Measurements from ENCODE around the gene DCPS.
"Not testable (repeated sequence)": the region's sequence is repeated elsewhere in the genome, so short reads cannot be mapped to it uniquely, and the experiment has no call there.

The DCPS gene

DNA sequence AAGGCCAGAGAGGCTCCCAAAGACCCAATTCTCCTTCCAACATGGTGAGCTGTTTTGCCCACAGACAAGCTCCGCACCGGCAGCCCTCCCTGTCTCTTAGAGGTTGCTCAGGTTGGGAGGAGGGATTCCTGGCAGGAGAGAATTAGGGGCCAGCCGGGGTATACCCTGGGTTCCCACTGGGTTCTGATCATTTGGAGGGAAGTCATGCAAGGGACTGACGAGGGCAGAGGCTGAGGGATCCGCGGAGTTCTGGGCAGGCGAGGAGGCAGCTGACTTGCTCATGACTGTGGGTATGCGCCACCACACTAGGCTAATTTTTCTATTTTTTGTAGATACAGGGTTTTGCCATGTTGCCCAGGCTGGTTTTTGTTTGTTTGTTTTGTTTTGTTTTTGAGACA, 56.2 kb downstream of the DCPS start:
- no peak for FAIRE-seq
- TF ChIP-seq SPI1 (IDR thresholded peaks at IDR 0.05; ENCODE audit: low read depth, low read length) (no peak), POLR2AphosphoS5 (IDR thresholded peaks at IDR 0.05; ENCODE audit: low read depth, low read length) (no peak), POLR2A (IDR thresholded peaks at IDR 0.05; ENCODE audit: low read depth, low read length) (no peak)
- no peak for DNase-seq (ENCODE audit: insufficient read length, low spot score)

DNA sequence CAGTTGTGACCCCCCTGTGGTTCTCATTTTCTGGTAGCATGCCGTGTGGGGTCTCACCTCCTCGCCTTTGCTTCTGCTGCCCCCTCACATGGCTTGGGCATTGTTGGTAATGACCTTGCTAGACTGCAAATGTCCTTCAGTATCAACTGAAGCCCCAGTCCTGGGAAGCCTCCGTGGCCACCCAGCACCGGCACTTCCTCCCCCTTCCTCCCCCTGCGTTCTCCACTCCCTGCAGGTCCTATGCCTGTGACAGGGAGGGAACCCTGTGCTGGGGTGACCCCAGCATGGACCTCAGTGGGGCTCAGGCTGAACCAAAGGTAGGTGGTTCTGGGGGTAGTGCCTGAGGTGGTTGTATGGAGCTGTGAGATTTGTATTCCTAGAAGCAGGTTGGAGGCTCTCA, 57.5 kb downstream of the DCPS start:
- DNase-seq (ENCODE audit: insufficient read length, low spot score) = no peak
- FAIRE-seq = no peak
- TF ChIP-seq POLR2AphosphoS5 (IDR thresholded peaks at IDR 0.05; ENCODE audit: low read depth, low read length) = no peak
- TF ChIP-seq TAF1 (IDR thresholded peaks at IDR 0.05; ENCODE audit: low read depth, low read length) = no peak
- TF ChIP-seq SPI1 (IDR thresholded peaks at IDR 0.05; ENCODE audit: low read depth, low read length) = no peak
- TF ChIP-seq POLR2A (IDR thresholded peaks at IDR 0.05; ENCODE audit: low read depth, low read length) = no peak
- no peak for TF ChIP-seq PAX5 (IDR thresholded peaks at IDR 0.05; ENCODE audit: insufficient read depth, low read length, severe bottlenecking)
- TF ChIP-seq POU2F2 (IDR thresholded peaks at IDR 0.05; ENCODE audit: low read depth, low read length) = no peak

DNA sequence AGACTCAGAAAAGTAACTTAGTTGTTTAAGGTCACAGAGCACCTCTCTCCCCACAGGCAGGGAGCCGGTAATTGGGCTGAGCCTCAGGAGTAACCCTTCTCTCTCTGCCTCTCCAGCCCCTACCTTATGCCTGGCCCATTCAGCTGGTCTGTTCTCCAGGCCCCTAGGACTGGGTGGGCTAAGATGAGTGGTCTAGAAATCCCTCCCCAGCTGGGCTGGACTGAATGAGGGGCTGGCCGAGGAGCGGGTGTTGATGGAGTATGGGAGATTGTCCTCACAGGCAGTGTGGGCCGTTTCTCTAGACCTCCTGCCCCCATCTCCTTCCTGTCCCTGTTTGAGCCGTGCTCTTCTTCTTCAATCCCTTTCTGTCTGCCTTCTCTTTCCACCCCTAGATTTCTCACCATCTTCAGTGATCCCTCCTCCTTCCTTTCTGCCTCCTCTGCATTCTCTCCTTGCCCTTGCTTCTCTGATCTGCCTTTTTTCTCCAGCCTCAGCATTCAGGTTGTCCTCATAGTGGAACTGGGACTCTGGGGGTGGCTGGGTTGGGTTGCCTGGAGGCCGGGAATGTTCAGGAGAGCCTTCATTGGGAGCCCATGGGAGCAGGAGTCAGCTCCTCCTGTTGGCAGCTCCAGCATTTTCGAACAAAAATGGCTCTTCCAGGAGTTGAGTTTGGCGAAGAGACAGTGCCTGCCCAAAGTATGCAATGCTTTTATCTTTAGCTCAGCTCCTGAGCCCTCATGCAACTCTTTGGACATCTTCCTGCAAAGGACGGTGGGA, 59.2 kb downstream of the DCPS start:
- no peak for FAIRE-seq
- DNase-seq (ENCODE audit: insufficient read length, low spot score) = no peak
- TF ChIP-seq POLR2A (IDR thresholded peaks at IDR 0.05; ENCODE audit: low read depth, low read length) (no peak), PAX5 (IDR thresholded peaks at IDR 0.05; ENCODE audit: insufficient read depth, low read length, severe bottlenecking) (no peak), POU2F2 (IDR thresholded peaks at IDR 0.05; ENCODE audit: low read depth, low read length) (no peak), POLR2AphosphoS5 (IDR thresholded peaks at IDR 0.05; ENCODE audit: low read depth, low read length) (no peak), SPI1 (IDR thresholded peaks at IDR 0.05; ENCODE audit: low read depth, low read length) (no peak), TAF1 (IDR thresholded peaks at IDR 0.05; ENCODE audit: low read depth, low read length) (no peak)

DNA sequence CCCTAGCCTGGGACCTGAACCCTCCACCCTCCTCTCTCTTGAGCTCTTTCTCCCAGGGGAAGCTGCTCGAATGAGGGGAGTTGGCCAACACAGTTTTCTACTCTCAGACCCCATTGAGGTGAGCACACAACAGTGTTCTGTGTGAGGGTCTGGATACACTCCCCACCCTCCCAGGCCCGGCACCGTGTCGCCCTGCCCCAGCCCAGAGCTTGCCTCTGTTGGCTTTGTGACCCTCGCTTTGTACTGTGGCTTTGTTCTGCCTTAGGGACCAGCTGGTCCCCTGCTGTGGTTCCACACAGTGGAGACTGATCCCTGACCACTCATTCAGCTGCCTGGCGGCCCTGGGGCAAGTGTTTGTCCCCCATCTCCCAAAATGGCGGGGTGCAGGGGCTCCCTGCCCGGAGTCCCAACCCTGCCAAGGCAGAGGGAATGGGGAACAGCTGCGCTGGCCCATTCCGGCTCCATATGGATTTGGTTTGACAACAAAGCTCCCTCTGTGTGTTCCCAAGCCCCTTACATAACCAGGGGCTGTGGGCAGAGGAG, 59.9 kb downstream of the DCPS start:
- FAIRE-seq (no peak), DNase-seq (ENCODE audit: insufficient read length, low spot score) (no peak)
- TF ChIP-seq TAF1 (IDR thresholded peaks at IDR 0.05; ENCODE audit: low read depth, low read length) = no peak
- TF ChIP-seq PAX5 (IDR thresholded peaks at IDR 0.05; ENCODE audit: insufficient read depth, low read length, severe bottlenecking) = no peak
- no peak for TF ChIP-seq POLR2AphosphoS5 (IDR thresholded peaks at IDR 0.05; ENCODE audit: low read depth, low read length)
- TF ChIP-seq POU2F2 (IDR thresholded peaks at IDR 0.05; ENCODE audit: low read depth, low read length) = no peak
- TF ChIP-seq SPI1 (IDR thresholded peaks at IDR 0.05; ENCODE audit: low read depth, low read length) = no peak
- no peak for TF ChIP-seq POLR2A (IDR thresholded peaks at IDR 0.05; ENCODE audit: low read depth, low read length)

DNA sequence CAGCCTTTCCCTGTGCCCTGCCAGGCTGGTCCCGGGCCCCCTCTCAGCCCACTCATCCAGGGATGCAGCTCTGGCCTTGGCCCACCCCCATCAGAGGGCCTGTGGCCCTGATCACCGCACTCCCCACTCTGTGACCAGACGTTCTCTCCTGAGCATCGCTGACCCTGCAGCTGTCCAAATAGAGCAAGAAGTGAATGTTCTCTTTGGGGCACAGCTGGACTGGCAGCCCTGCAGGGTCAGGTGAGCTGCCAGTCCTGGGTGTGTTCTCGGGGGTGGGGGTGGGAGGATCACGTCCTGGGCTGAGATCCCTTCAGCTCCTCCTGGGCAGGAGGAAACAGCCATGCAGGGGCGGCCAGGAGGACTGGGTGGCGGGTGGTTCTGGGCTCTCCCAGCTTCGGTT, 60.9 kb downstream of the DCPS start:
- not testable (repeated sequence) for FAIRE-seq

DNA sequence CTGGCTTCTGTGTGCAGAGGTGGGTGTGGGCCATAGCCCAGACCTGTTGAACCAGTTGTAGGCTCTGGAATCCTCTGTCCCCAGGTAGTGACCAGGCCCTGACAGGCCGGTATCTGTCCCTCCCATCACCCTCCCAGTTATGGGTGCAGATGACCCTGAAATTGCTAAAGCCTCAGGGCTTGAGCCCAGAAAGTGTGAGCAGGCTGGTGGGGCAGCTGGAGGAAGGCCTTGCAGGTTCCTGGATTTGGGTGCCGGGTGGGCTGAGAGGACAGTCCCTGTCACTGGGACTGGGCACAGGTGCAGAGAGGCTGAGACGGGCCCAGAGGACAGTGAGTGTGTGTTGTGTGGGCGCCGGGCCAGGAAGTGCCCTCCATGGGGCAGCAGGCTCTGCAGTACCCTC, 61.6 kb downstream of the DCPS start:
- not testable (repeated sequence) for FAIRE-seq; DNase-seq (ENCODE audit: insufficient read length, low spot score)

More for the DNA sequence above, 60.9 kb downstream of the DCPS start:
- not testable (repeated sequence) for DNase-seq (ENCODE audit: insufficient read length, low spot score)

DNA sequence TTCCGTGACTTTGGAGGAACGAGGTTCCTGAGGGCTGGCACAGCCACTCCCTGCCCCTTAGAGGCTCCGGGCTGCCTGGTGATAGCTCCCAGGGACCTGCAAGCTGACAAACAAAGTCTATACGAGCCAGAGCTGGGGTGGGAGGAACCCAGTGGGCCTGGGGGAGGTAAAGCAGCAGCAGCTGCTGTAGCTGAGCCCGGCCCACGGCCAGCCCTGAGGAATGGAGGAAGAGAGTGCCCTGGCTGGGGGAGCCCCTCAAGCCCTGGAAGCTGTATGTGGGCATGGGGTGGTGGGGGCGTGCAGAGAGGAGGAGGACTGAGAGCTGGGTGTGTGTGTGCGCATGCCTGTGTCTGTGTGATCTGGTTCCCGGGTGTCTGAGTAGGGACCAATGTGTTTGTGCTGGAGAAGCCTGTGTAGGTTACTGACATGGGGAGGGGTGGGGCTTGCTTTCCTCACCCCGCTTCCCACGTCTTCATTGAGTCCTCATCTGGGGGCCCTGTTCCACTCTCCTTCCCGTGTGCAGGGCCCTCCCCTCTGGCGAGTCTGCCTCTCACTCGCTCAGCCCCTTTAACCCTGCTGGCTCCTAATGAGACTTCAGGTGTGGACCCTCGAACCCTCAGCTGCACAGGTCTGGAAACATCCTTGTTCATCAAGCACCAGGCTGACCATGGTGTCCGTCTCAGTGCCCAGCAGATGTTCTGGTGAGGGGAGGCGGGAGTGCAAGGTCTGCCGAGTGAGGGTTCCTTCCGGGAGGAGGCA, 62.4 kb downstream of the DCPS start:
- DNase-seq (ENCODE audit: insufficient read length, low spot score) (no peak), FAIRE-seq (no peak)
- no peak for TF ChIP-seq SPI1 (IDR thresholded peaks at IDR 0.05; ENCODE audit: low read depth, low read length)
- no peak for TF ChIP-seq TAF1 (IDR thresholded peaks at IDR 0.05; ENCODE audit: low read depth, low read length)
- no peak for TF ChIP-seq POU2F2 (IDR thresholded peaks at IDR 0.05; ENCODE audit: low read depth, low read length)
- TF ChIP-seq POLR2A (IDR thresholded peaks at IDR 0.05; ENCODE audit: low read depth, low read length) = no peak
- TF ChIP-seq POLR2AphosphoS5 (IDR thresholded peaks at IDR 0.05; ENCODE audit: low read depth, low read length) = no peak
- no peak for TF ChIP-seq PAX5 (IDR thresholded peaks at IDR 0.05; ENCODE audit: insufficient read depth, low read length, severe bottlenecking)

DNA sequence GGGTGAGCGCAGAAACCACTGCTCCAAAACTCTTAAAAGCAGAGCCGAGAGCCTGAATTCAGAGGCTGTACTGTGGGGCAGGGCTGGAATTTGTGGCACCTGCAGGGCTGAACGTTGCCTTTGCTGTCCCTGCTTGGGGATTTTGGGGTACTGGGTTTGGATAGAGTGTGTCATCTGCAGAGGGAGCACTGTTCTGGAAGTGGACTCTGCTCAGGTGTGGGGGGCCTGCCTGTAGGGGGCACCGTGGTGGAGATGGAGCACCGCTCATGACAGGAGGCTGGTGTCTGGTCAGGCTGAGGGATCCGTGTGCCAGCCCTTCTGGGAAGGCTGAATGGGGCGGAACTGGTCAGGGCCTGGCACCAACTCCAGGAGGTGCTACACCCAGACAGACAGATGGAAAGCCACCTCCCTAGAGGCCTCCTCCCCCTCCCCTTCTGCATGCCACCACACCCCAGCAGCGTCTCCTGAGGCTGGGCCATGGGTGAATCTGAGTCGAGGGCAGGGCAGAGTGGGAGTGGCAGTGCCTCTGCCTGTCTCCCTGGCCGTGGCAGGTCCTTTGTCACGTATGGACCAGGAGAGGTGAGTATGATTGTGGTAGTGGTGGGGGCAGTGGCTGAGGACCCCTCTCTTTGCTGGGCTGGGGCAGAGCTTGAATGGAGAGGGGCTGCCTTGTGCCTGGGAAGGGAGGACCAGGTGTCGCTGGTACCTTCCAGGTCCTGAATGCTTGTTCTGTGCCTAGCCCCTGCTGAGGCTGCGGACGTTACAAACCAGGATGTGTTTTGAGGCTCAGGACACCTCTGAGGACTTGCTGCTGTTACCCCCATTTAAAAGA, 63.2 kb downstream of the DCPS start:
- not testable (repeated sequence) for DNase-seq (ENCODE audit: insufficient read length, low spot score); FAIRE-seq

DNA sequence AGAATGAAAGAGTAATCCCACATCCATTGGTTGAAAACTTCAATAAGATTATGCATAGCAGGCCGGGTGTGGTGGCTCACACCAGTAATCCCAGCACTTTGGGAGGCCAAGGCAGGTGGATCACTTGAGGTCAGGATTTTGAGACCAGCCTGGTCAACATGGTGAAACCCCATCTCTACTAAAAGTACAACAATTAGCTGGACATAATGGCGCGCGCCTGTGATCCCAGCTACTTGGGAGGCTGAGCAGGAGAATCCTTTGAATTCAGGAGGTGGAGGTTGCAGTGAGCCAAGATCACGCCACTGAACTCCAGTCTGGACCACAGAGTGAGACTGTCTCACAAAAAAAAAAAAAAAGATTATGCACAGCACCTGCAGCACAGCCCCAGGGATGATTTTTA, 63.9 kb downstream of the DCPS start:
- FAIRE-seq; DNase-seq (ENCODE audit: insufficient read length, low spot score): not testable (repeated sequence)

DNA sequence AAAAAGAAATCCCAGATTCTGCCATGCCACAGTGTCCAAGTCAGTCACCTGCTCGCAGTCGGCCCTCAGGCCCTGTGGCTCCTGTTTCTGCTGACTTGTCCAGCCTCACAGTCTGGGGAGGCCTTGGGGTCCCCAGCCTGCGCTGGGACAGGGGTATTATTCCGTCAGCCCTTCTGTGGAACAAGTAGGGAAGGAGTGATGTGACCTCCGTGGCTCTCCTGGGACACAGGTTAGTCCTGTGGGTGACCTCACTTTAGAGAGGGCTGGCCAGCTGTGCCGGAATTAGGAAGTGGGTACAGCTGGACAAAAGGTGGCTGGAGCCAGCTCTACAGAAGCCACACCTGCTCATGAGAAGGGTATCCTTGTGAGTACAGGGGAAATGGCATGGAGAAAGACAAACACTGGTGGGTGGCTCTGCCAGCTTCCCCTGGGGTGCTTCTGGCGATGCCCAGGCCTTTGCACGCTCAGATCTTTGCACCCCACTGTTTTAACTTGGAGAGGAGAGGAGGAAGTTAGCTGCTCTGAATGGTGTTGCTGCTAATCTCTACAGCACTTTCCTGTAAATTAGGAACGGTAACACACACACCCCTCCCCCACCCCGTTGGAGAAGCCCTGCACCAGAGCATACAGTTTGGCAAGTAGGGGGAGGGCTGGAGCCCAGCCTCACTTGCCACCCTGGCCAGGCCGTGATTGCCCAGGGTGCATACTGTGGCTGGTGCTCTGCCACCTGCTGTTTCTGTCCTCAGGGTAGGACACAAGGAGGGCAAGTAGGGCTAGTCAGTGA, 64.7 kb downstream of the DCPS start:
- FAIRE-seq = peak; percentile 83
- not testable (repeated sequence) for DNase-seq (ENCODE audit: insufficient read length, low spot score)

All from GM12891 (cell line).